DND-41 (cell line): ENCODE data around the gene S100A2.

ENCODE experiments used
- ATAC-seq: fragments of 200-7000 bp; cut with Tn5 transposase; 3 replicates; pipeline ENCODE4 v1.9.1; 2021; ENCODE audit warnings: low read depth; ENCODE audit not compliant: insufficient read depth
- DNase-seq: peaks from one replicate; pipeline ENCODE4 v3.0.0-alpha.2; 2020
- H2AFZ ChIP-seq: 2 replicates; pipeline ENCODE4 v1.6.0; 2012; ENCODE audit warnings: low read depth, low read length
- H3K27ac ChIP-seq: 2 replicates; pipeline ENCODE4 v1.5.1; 2012; ENCODE audit warnings: low read length, inconsistent platforms
- H3K27me3 ChIP-seq: fragments of 200-600 bp; sonication (generic); 2 replicates; pipeline ENCODE4 v1.6.0; 2012; ENCODE audit warnings: low read length, mild to moderate bottlenecking, inconsistent platforms; ENCODE audit not compliant: insufficient read depth, poor library complexity
- H3K36me3 ChIP-seq: 2 replicates; pipeline ENCODE4 v1.5.1; 2012; ENCODE audit warnings: low read length, inconsistent platforms; ENCODE audit not compliant: insufficient read depth
- H3K4me1 ChIP-seq: 2 replicates; pipeline ENCODE4 v1.5.1; 2012; ENCODE audit warnings: mild to moderate bottlenecking, low read length; ENCODE audit not compliant: insufficient read depth
- H3K4me2 ChIP-seq: 2 replicates; pipeline ENCODE4 v1.6.0; 2012; ENCODE audit warnings: mild to moderate bottlenecking, moderate library complexity, low read length, inconsistent platforms; ENCODE audit not compliant: insufficient read depth
- H3K4me3 ChIP-seq, 2 experiments: fragments of 200-600 bp in 1 of 2; shearing (Covaris generic) in 1 of 2; 2 replicates each; pipeline ENCODE4 v1.5.1; 2012 to 2016; ENCODE audit warnings: inconsistent platforms in 2 of 2, low read length in 2 of 2, mild to moderate bottlenecking in 2 of 2, low read depth in 1 of 2, moderate library complexity in 1 of 2
- H3K79me2 ChIP-seq: 2 replicates; pipeline ENCODE4 v1.6.0; 2012; ENCODE audit warnings: low read length, inconsistent platforms; ENCODE audit not compliant: insufficient read depth
- H3K9ac ChIP-seq: 2 replicates; pipeline ENCODE4 v1.6.0; 2012; ENCODE audit warnings: low read depth, mild to moderate bottlenecking, inconsistent platforms, low read length, moderate library complexity
- H3K9me3 ChIP-seq: 2 replicates; pipeline ENCODE4 v1.5.1; 2012; ENCODE audit warnings: low read length, moderate library complexity, mild to moderate bottlenecking, inconsistent platforms; ENCODE audit not compliant: insufficient read depth, severe bottlenecking
- H4K20me1 ChIP-seq: 2 replicates; pipeline ENCODE4 v1.6.0; 2012; ENCODE audit warnings: low read length; ENCODE audit not compliant: insufficient read depth
- EZH2 ChIP-seq: IDR thresholded peaks from 3 replicates; pipeline ENCODE4 v1.6.1; 2012; ENCODE audit warnings: borderline replicate concordance, low read depth, mild to moderate bottlenecking, moderate library complexity, low read length, inconsistent platforms; ENCODE audit not compliant: severe bottlenecking
- TF ChIP-seq, protein P1 (sequence below): IDR thresholded peaks from 2 replicates; pipeline ENCODE4 v1.5.1; 2012; ENCODE audit warnings: borderline replicate concordance, low read length, moderate library complexity, mild to moderate bottlenecking; ENCODE audit not compliant: poor library complexity, severe bottlenecking; ENCODE audit errors: extremely low read depth

S100A2 gene

DNA sequence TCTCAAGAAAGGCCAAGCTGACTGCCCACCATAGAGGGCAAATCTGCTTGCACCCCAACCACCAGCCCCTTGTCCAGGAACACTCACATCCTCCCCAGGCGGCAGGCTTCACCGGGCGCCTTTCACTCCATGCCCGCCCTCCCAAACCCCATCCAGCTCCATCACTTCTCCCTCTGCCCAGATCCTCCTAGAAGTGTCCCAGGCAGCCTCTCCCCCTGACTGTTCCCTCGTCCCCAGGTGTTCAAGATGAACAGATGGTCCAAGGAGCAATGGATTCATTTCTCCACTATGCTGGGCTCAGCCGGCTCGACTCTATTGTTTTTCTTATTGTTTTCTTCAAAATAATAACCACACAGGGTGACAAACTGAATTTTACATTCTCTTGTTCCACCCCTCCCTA lies 52.0 kb downstream of the S100A2 start:
- H3K27me3 ChIP-seq = no peaks in the 10 kb centered on the region
- H3K4me1 ChIP-seq = peaks cover 5% of the 10 kb centered on the region; the same call in 1 of the 2 replicates
- no peak overlapping the region for H3K9ac ChIP-seq
- ATAC-seq (no peak), DNase-seq (no peak)
- no peak overlapping the region for H3K4me2 ChIP-seq
- no peaks in the 10 kb centered on the region for H3K36me3 ChIP-seq
- H2AFZ ChIP-seq = no peak overlapping the region
- no peak overlapping the region for H3K27ac ChIP-seq
- no peaks in the 10 kb centered on the region for H3K79me2 ChIP-seq
- H4K20me1 ChIP-seq = no peaks in the 10 kb centered on the region
- no peak overlapping the region for H3K4me3 ChIP-seq
- no peaks in the 10 kb centered on the region for H3K9me3 ChIP-seq
- TF ChIP-seq, protein P1, sequence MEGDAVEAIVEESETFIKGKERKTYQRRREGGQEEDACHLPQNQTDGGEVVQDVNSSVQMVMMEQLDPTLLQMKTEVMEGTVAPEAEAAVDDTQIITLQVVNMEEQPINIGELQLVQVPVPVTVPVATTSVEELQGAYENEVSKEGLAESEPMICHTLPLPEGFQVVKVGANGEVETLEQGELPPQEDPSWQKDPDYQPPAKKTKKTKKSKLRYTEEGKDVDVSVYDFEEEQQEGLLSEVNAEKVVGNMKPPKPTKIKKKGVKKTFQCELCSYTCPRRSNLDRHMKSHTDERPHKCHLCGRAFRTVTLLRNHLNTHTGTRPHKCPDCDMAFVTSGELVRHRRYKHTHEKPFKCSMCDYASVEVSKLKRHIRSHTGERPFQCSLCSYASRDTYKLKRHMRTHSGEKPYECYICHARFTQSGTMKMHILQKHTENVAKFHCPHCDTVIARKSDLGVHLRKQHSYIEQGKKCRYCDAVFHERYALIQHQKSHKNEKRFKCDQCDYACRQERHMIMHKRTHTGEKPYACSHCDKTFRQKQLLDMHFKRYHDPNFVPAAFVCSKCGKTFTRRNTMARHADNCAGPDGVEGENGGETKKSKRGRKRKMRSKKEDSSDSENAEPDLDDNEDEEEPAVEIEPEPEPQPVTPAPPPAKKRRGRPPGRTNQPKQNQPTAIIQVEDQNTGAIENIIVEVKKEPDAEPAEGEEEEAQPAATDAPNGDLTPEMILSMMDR = no peak
- TF ChIP-seq EZH2 = no peak

DNA sequence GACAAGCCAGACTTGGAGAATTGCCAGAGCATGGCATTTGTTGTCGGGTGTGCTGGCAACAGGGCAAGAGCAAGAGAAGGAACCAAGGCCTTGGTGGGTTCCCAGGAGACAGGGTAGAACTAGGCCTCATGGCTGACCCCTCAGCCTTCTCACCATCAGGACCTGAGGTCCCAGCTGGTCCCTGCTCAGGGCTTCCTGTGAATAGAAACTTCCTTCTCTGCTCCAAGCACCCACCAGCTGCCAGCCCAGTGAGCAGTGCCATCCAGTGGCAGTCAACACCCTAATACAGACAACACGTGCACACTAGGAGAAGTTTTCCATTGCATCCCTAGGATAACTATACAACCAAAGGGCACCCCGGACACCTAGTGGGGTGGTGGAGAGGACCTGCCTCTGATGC lies 52.6 kb downstream of the S100A2 start:
- Histone ChIP-seq H3K4me1 (peaks cover 5% of the 10 kb centered on the region; the same call in 1 of the 2 replicates), H3K27me3 (no peaks in the 10 kb centered on the region), H3K9me3 (no peaks in the 10 kb centered on the region), H2AFZ (no peak overlapping the region), H3K79me2 (no peaks in the 10 kb centered on the region), H4K20me1 (no peaks in the 10 kb centered on the region), H3K9ac (no peak overlapping the region), H3K4me3 (no peak overlapping the region), H3K4me2 (no peak overlapping the region), H3K27ac (no peak overlapping the region), H3K36me3 (no peaks in the 10 kb centered on the region)
- ATAC-seq (no peak), DNase-seq (no peak)
- TF ChIP-seq, protein P1 = peak; percentile 24
- no peak for TF ChIP-seq EZH2
